Measurements from ENCODE around the gene TYK2. TPM values are rescaled to one million over a fixed set of nuclear protein-coding genes. Genes with fewer than 3 reads are reported as not detected.

TYK2 gene
- total and polyA plus RNA-seq, 2 of the 13 experiments (the other 11 are each of a cell fraction or from before 2014, with no cell fraction given): 38.8 to 60.1 TPM

- TF ChIP-seq, protein P1, sequence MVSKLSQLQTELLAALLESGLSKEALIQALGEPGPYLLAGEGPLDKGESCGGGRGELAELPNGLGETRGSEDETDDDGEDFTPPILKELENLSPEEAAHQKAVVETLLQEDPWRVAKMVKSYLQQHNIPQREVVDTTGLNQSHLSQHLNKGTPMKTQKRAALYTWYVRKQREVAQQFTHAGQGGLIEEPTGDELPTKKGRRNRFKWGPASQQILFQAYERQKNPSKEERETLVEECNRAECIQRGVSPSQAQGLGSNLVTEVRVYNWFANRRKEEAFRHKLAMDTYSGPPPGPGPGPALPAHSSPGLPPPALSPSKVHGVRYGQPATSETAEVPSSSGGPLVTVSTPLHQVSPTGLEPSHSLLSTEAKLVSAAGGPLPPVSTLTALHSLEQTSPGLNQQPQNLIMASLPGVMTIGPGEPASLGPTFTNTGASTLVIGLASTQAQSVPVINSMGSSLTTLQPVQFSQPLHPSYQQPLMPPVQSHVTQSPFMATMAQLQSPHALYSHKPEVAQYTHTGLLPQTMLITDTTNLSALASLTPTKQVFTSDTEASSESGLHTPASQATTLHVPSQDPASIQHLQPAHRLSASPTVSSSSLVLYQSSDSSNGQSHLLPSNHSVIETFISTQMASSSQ (IDR thresholded peaks at IDR 0.05; ENCODE audit: low read depth): no peak
- TF ChIP-seq, protein P1 (CRISPR knock-in tag; IDR thresholded peaks at IDR 0.05; ENCODE audit: borderline replicate concordance): peak; percentile 63; the same call in 1 of the 2 replicates
- peak; percentile 48; the same call in 1 of the 2 replicates for TF ChIP-seq ZNF556 (CRISPR knock-in tag; IDR thresholded peaks at IDR 0.05; ENCODE audit: borderline replicate concordance)
- no peak for TF ChIP-seq ZNF777 (CRISPR knock-in tag; IDR thresholded peaks at IDR 0.05)
- TF ChIP-seq, protein P2, sequence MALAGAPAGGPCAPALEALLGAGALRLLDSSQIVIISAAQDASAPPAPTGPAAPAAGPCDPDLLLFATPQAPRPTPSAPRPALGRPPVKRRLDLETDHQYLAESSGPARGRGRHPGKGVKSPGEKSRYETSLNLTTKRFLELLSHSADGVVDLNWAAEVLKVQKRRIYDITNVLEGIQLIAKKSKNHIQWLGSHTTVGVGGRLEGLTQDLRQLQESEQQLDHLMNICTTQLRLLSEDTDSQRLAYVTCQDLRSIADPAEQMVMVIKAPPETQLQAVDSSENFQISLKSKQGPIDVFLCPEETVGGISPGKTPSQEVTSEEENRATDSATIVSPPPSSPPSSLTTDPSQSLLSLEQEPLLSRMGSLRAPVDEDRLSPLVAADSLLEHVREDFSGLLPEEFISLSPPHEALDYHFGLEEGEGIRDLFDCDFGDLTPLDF (CRISPR knock-in tag; IDR thresholded peaks at IDR 0.05): peak; percentile 54; the same call in 1 of the 2 replicates
- no peak for TF ChIP-seq ZNF703 (CRISPR knock-in tag; IDR thresholded peaks at IDR 0.05; ENCODE audit: borderline replicate concordance)
- peak; percentile 59 for TF ChIP-seq SPEN (CRISPR knock-in tag; IDR thresholded peaks at IDR 0.05; ENCODE audit: low read depth)
- peak; percentile 80 for TF ChIP-seq NFYC (CRISPR knock-in tag; IDR thresholded peaks at IDR 0.05)
- TF ChIP-seq, protein P3, sequence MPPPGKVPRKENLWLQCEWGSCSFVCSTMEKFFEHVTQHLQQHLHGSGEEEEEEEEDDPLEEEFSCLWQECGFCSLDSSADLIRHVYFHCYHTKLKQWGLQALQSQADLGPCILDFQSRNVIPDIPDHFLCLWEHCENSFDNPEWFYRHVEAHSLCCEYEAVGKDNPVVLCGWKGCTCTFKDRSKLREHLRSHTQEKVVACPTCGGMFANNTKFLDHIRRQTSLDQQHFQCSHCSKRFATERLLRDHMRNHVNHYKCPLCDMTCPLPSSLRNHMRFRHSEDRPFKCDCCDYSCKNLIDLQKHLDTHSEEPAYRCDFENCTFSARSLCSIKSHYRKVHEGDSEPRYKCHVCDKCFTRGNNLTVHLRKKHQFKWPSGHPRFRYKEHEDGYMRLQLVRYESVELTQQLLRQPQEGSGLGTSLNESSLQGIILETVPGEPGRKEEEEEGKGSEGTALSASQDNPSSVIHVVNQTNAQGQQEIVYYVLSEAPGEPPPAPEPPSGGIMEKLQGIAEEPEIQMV (CRISPR knock-in tag; IDR thresholded peaks at IDR 0.05; ENCODE audit: low read depth): 0 out of 2 replicates have a peak, but pooled peaks have one; percentile 43
- TF ChIP-seq HIVEP1 (CRISPR knock-in tag; IDR thresholded peaks at IDR 0.05): peak; percentile 35; the same call in 1 of the 2 replicates
- peak; percentile 71; the same call in 1 of the 2 replicates for TF ChIP-seq SALL1 (CRISPR knock-in tag; IDR thresholded peaks at IDR 0.05)
- TF ChIP-seq ZNF784 (CRISPR knock-in tag; IDR thresholded peaks at IDR 0.05; ENCODE audit: borderline replicate concordance): peak; percentile 27; the same call in 1 of the 2 replicates
- peak; percentile 75 for TF ChIP-seq PHF20 (CRISPR knock-in tag; IDR thresholded peaks at IDR 0.05)
- TF ChIP-seq KDM2A (CRISPR knock-in tag; IDR thresholded peaks at IDR 0.05; ENCODE audit: borderline replicate concordance, low read depth): peak; percentile 60; the same call in 1 of the 2 replicates
- peak; percentile 52; the same call in 1 of the 2 replicates for TF ChIP-seq MYPOP (CRISPR knock-in tag; IDR thresholded peaks at IDR 0.05)
- TF ChIP-seq ZSCAN21 (CRISPR knock-in tag; IDR thresholded peaks at IDR 0.05; ENCODE audit: borderline replicate concordance): peak; percentile 82; the same call in 1 of the 2 replicates
These were observed 47.2 kb downstream of the TYK2 start, which contains the start of gene RAVER1 (continued) for GRCh38 chr19:10332965-10333757.
